GM12878 (cell line): ENCODE measurements around the gene ZSWIM7. TPM values are rescaled to one million over a fixed set of nuclear protein-coding genes. Genes with fewer than 3 reads are reported as not detected.
A peak's percentile ranks its signal among the peaks of the same experiment; 100 is the strongest.

Source experiments
- ASH2L ChIP-seq: fragments of 300-600, 200-600 bp; sonication (generic); IDR thresholded peaks from 2 replicates; pipeline ENCODE4 v1.6.1; 2017; ENCODE audit warnings: low read depth, mild to moderate bottlenecking, borderline replicate concordance
- ATF7 ChIP-seq: fragments of 450-650 bp; IDR thresholded peaks from 2 replicates; pipeline ENCODE4 v1.6.1; 2016; ENCODE audit warnings: low read depth, mild to moderate bottlenecking
- BACH1 ChIP-seq: fragments of 450-650 bp; IDR thresholded peaks from 2 replicates; pipeline ENCODE4 v1.6.1; 2017; ENCODE audit warnings: mild to moderate bottlenecking, borderline replicate concordance
- BCLAF1 ChIP-seq: fragments of 450-650 bp; IDR thresholded peaks from 2 replicates; pipeline ENCODE4 v1.6.1; 2017; ENCODE audit warnings: antibody characterized with exemption, mild to moderate bottlenecking, moderate library complexity
- CBX5 ChIP-seq: sonication (generic); IDR thresholded peaks from 2 replicates; pipeline ENCODE4 v1.6.1; 2016; ENCODE audit warnings: low read depth, moderate library complexity, mild to moderate bottlenecking, inconsistent platforms
- CTCF ChIP-seq, 3 experiments: IDR thresholded peaks in 2 of 3; conservative IDR thresholded peaks in 1 of 3; 2 replicates each; pipeline ENCODE4 v1.5.1; 2011; ENCODE audit warnings: low read depth in 3 of 3, low read length in 3 of 3, mild to moderate bottlenecking in 3 of 3, control low read depth in 2 of 3, moderate library complexity in 2 of 3, inconsistent platforms in 1 of 3, mixed read lengths in 1 of 3; ENCODE audit not compliant: control insufficient read depth in 2 of 3, insufficient read depth in 1 of 3; ENCODE audit errors: extremely low read depth in 1 of 3
- EP300 ChIP-seq, 2 experiments: fragments of 150-350 bp in 1 of 2; IDR thresholded peaks; 2 replicates each; pipeline ENCODE4 v1.6.1; 2011 to 2012; ENCODE audit warnings: low read depth in 2 of 2, low read length in 2 of 2, borderline replicate concordance in 1 of 2, improper control_type of control experiment in 1 of 2, inconsistent platforms in 1 of 2; ENCODE audit not compliant: control insufficient read depth in 1 of 2
- IKZF1 ChIP-seq: fragments of 450-650 bp; conservative IDR thresholded peaks from 2 replicates; pipeline ENCODE4 v1.6.1; 2017; ENCODE audit warnings: antibody characterized with exemption, mild to moderate bottlenecking
- MAX ChIP-seq: IDR thresholded peaks from 2 replicates; pipeline ENCODE4 v1.6.1; 2012; ENCODE audit warnings: low read depth, low read length, improper control_type of control experiment
- MXI1 ChIP-seq: fragments of 150-350 bp; IDR thresholded peaks from 2 replicates; pipeline ENCODE4 v1.6.1; 2011; ENCODE audit warnings: low read depth, mild to moderate bottlenecking, inconsistent platforms, low read length, improper control_type of control experiment
- MYC ChIP-seq: IDR thresholded peaks from 2 replicates; pipeline ENCODE4 v1.6.1; 2011; ENCODE audit warnings: mild to moderate bottlenecking, low read length, moderate library complexity, inconsistent platforms; ENCODE audit not compliant: insufficient read depth, insufficient replicate concordance, insufficient read length, severe bottlenecking
- PML ChIP-seq: IDR thresholded peaks from 2 replicates; pipeline ENCODE4 v1.6.1; 2012; ENCODE audit warnings: low read length, inconsistent platforms
- POLR2A ChIP-seq: IDR thresholded peaks from 2 replicates; pipeline ENCODE4 v1.6.1; 2011; ENCODE audit warnings: low read depth, mild to moderate bottlenecking, low read length
- POLR2AphosphoS2 ChIP-seq: IDR thresholded peaks from 2 replicates; pipeline ENCODE4 v1.6.1; 2011; ENCODE audit warnings: low read depth, mild to moderate bottlenecking, low read length, improper control_type of control experiment, moderate library complexity
- POLR2AphosphoS5 ChIP-seq: IDR thresholded peaks from 2 replicates; pipeline ENCODE4 v1.6.1; 2011; ENCODE audit warnings: mild to moderate bottlenecking, low read length, inconsistent platforms
- RUNX3 ChIP-seq: IDR thresholded peaks from 2 replicates; pipeline ENCODE4 v1.6.1; 2012; ENCODE audit warnings: low read length, inconsistent platforms
- SKIL ChIP-seq: fragments of 450-650 bp; IDR thresholded peaks from 2 replicates; pipeline ENCODE4 v1.6.1; 2017; ENCODE audit warnings: mild to moderate bottlenecking, low read depth, inconsistent platforms; ENCODE audit not compliant: poor library complexity, severe bottlenecking
- SMAD1 ChIP-seq: fragments of 450-650 bp; IDR thresholded peaks from 2 replicates; pipeline ENCODE4 v1.6.1; 2018; ENCODE audit warnings: mild to moderate bottlenecking, low read depth; ENCODE audit not compliant: partially characterized antibody
- SPI1 ChIP-seq: IDR thresholded peaks from 2 replicates; pipeline ENCODE4 v1.6.1; 2011; ENCODE audit warnings: low read depth, mild to moderate bottlenecking, low read length, moderate library complexity, borderline replicate concordance; ENCODE audit not compliant: insufficient read depth
- SRF ChIP-seq, 2 experiments: IDR thresholded peaks; 2 replicates each; pipeline ENCODE4 v1.6.1; 2011; ENCODE audit warnings: low read depth in 2 of 2, low read length in 2 of 2, mild to moderate bottlenecking in 1 of 2, moderate library complexity in 1 of 2
- TARDBP ChIP-seq: IDR thresholded peaks from 2 replicates; pipeline ENCODE4 v1.6.1; 2016; ENCODE audit warnings: borderline replicate concordance
- TBL1XR1 ChIP-seq: IDR thresholded peaks from 2 replicates; pipeline ENCODE4 v1.6.1; 2012; ENCODE audit warnings: low read depth, low read length, improper control_type of control experiment
- USF1 ChIP-seq: IDR thresholded peaks from 2 replicates; pipeline ENCODE4 v1.6.1; 2011; ENCODE audit warnings: borderline replicate concordance, low read depth, mild to moderate bottlenecking, moderate library complexity, mixed read lengths, low read length; ENCODE audit not compliant: insufficient read depth; ENCODE audit errors: extremely low read length
- polyA plus RNA-seq, 11 experiments: library from polyadenylated mRNA; depleted of rRNA in 4 of 11; unstranded in 6 of 11; stranded (reverse) in 5 of 11; fragments of >200 nt; fragmentation: Nextera tagmentation in 4 of 11; fragmentation: Illumina TruSeq in 1 of 11; extraction: Ambion mirVana in 4 of 11; extraction: Trizol in 1 of 11; gene quantifications; 1 replicate in 1 of 11; 2 replicates in 10 of 11; pipeline versions ENCODE4 v1.2.1 to v1.2.3, GENCODE V29; 2011 to 2016; ENCODE audit warnings: inconsistent platforms in 2 of 11, missing spikeins in 2 of 11, low read depth in 1 of 11
- total RNA-seq, 4 experiments: library from RNA; depleted of rRNA in 3 of 4; stranded (reverse); fragments of >200 nt in 3 of 4; fragmentation: Illumina TruSeq in 1 of 4; extraction: Trizol in 1 of 4; gene quantifications; 2 replicates each; pipeline versions ENCODE4 v1.2.1 to v1.2.3, GENCODE V29; 2013 to 2021

The ZSWIM7 gene
- total and polyA plus RNA-seq, 10 of the 15 experiments (the other 5 are each of a cell fraction or from before 2014, with no cell fraction given): 7.0 to 26.6 (median 9.9) TPM

GRCh38 chr17:15981208-15981607 lies 18.3 kb downstream of the ZSWIM7 start (continued):
- peak; percentile 92 for TF ChIP-seq RUNX3
- TF ChIP-seq CTCF (IDR thresholded peaks at IDR 0.05 in 2 of 3, conservative IDR thresholded peaks at IDR 0.05 in 1 of 3; ENCODE audit: control insufficient read depth in 2 of 3, extremely low read depth in 1 of 3, insufficient read depth in 1 of 3, low read depth in 3 of 3, low read length in 3 of 3): no peak
- no peak for TF ChIP-seq IKZF1
- TF ChIP-seq SMAD1: no peak
- no peak for TF ChIP-seq POLR2AphosphoS5
- TF ChIP-seq PML: no peak
- TF ChIP-seq BACH1: no peak
- TF ChIP-seq TBL1XR1: peak; percentile 50; the same call in 1 of the 2 replicates
- no peak for TF ChIP-seq CBX5
- 0 out of 2 replicates have a peak, but pooled peaks have one; percentile 25 for TF ChIP-seq ATF7
- no peak for TF ChIP-seq MYC
- no peak for TF ChIP-seq POLR2AphosphoS2
- no peak for TF ChIP-seq USF1
- TF ChIP-seq ASH2L: no peak
- no peak for TF ChIP-seq BCLAF1
- no peak for TF ChIP-seq TARDBP
- no peak for TF ChIP-seq MXI1
- TF ChIP-seq SKIL: no peak
- TF ChIP-seq SPI1: peak; percentile 79
- TF ChIP-seq SRF (IDR thresholded peaks at IDR 0.05; ENCODE audit: low read depth in 2 of 2, low read length in 2 of 2): no peak
- TF ChIP-seq POLR2A: no peak
- TF ChIP-seq MAX: no peak
- TF ChIP-seq EP300 (IDR thresholded peaks at IDR 0.05; ENCODE audit: borderline replicate concordance in 1 of 2, control insufficient read depth in 1 of 2, low read depth in 2 of 2, low read length in 2 of 2): peak in 1 of 2 experiments; percentile 38; a peak in 2 of 4 replicates
